Measurements from ENCODE around the gene LRBA.

Gene LRBA

GRCh38 chr4:150253416-150253815 is 761.7 kb downstream of the LRBA start:
- no peak overlapping the region for H3K4me3 ChIP-seq (ENCODE audit: control insufficient read depth in 1 of 7, extremely low read depth in 1 of 7, insufficient read depth in 4 of 7, low read depth in 2 of 7, low read length in 6 of 7)
- peaks cover 0 to 3% (median 0%) of the 10 kb centered on the region in 4 experiments for H3K36me3 ChIP-seq (ENCODE audit: control insufficient read depth in 4 of 4, insufficient read depth in 4 of 4, low read length in 3 of 4)
- H3K4me1 ChIP-seq (ENCODE audit: control extremely low read depth in 1 of 4, control insufficient read depth in 4 of 4, insufficient read depth in 4 of 4, low read length in 3 of 4) = peaks cover 0 to 19% (median 9%) of the 10 kb centered on the region in 4 experiments
- H3K27ac ChIP-seq (ENCODE audit: insufficient read depth in 1 of 2, low read depth in 1 of 2, low read length in 2 of 2, poor library complexity in 1 of 2, severe bottlenecking in 2 of 2) = no peak overlapping the region
- 95% methylated on average over 11 of the region's 11 CpGs for WGBS (ENCODE audit: insufficient coverage)
- ChIA-PET POLR2A (no interaction called here), CTCF (no interaction called here)
- no peaks in the 10 kb centered on the region for H3K27me3 ChIP-seq (replicated peaks in 2 of 5; ENCODE audit: control insufficient read depth in 4 of 5, insufficient read depth in 5 of 5, low read length in 4 of 5)
- no peaks in the 10 kb centered on the region for H3K9me3 ChIP-seq (ENCODE audit: control extremely low read depth in 1 of 5, control insufficient read depth in 4 of 5, insufficient read depth in 2 of 5, low read depth in 1 of 5, low read length in 4 of 5)
- no peak for DNase-seq

- H3K4me3 ChIP-seq (ENCODE audit: control insufficient read depth in 1 of 7, extremely low read depth in 1 of 7, insufficient read depth in 4 of 7, low read depth in 2 of 7, low read length in 6 of 7) = no peak overlapping the region
- H3K27ac ChIP-seq (ENCODE audit: insufficient read depth in 1 of 2, low read depth in 1 of 2, low read length in 2 of 2, poor library complexity in 1 of 2, severe bottlenecking in 2 of 2) = no peak overlapping the region
- peaks cover 0 to 6% (median 0%) of the 10 kb centered on the region in 4 experiments for H3K36me3 ChIP-seq (ENCODE audit: control insufficient read depth in 4 of 4, insufficient read depth in 4 of 4, low read length in 3 of 4)
- ChIA-PET POLR2A (no interaction called here), CTCF (interaction anchor here (0.7 to 1.5 kb wide), 2 partner anchors 10 to 28 kb away, joined by 3 to 4 read pairs; no protein-coding TSS in a partner anchor)
- H3K4me1 ChIP-seq (ENCODE audit: control extremely low read depth in 1 of 4, control insufficient read depth in 4 of 4, insufficient read depth in 4 of 4, low read length in 3 of 4) = peaks cover 0 to 17% (median 9%) of the 10 kb centered on the region in 4 experiments
- no peaks in the 10 kb centered on the region for H3K27me3 ChIP-seq (replicated peaks in 2 of 5; ENCODE audit: control insufficient read depth in 4 of 5, insufficient read depth in 5 of 5, low read length in 4 of 5)
- WGBS (ENCODE audit: insufficient coverage) = 100% methylated on average over 3 of the region's 7 CpGs
- DNase-seq = no peak
- H3K9me3 ChIP-seq (ENCODE audit: control extremely low read depth in 1 of 5, control insufficient read depth in 4 of 5, insufficient read depth in 2 of 5, low read depth in 1 of 5, low read length in 4 of 5) = no peaks in the 10 kb centered on the region
These were observed 762.3 kb downstream of the LRBA start for GRCh38 chr4:150252741-150253140.

DNA sequence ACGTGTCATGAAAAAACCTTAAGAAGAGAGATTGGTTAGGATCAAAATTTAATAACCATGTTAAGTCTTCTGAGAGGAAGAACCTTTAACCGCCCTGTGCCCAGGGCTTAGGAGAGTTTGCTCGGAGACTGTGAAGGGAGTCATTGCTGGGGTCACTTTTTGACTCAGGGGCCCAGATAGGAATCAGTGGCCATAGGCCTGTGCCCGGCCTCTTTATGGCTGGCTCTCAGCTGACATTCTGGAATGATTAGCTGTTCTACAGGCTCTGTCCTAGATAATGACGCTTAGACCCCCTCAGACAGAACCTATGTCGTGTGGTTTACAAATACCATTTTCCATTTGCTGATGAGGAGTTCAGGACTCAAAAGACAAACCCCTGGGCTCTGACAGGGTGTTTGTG is 762.8 kb downstream of the LRBA start:
- ChIA-PET CTCF (interaction anchor here (0.7 to 1.5 kb wide), 2 partner anchors 10 to 28 kb away, joined by 3 to 4 read pairs; no protein-coding TSS in a partner anchor), POLR2A (no interaction called here)
- Histone ChIP-seq H3K4me1 (ENCODE audit: control extremely low read depth in 1 of 4, control insufficient read depth in 4 of 4, insufficient read depth in 4 of 4, low read length in 3 of 4) (peaks cover 0 to 13% (median 9%) of the 10 kb centered on the region in 4 experiments), H3K9me3 (ENCODE audit: control extremely low read depth in 1 of 5, control insufficient read depth in 4 of 5, insufficient read depth in 2 of 5, low read depth in 1 of 5, low read length in 4 of 5) (no peaks in the 10 kb centered on the region), H3K4me3 (ENCODE audit: control insufficient read depth in 1 of 7, extremely low read depth in 1 of 7, insufficient read depth in 4 of 7, low read depth in 2 of 7, low read length in 6 of 7) (no peak overlapping the region), H3K27me3 (replicated peaks in 2 of 5; ENCODE audit: control insufficient read depth in 4 of 5, insufficient read depth in 5 of 5, low read length in 4 of 5) (no peaks in the 10 kb centered on the region), H3K36me3 (ENCODE audit: control insufficient read depth in 4 of 4, insufficient read depth in 4 of 4, low read length in 3 of 4) (peaks cover 0 to 6% (median 0%) of the 10 kb centered on the region in 4 experiments), H3K27ac (ENCODE audit: insufficient read depth in 1 of 2, low read depth in 1 of 2, low read length in 2 of 2, poor library complexity in 1 of 2, severe bottlenecking in 2 of 2) (no peak overlapping the region)
- 97% methylated on average over 6 of the region's 6 CpGs for WGBS (ENCODE audit: insufficient coverage)
- DNase-seq = no peak

DNA sequence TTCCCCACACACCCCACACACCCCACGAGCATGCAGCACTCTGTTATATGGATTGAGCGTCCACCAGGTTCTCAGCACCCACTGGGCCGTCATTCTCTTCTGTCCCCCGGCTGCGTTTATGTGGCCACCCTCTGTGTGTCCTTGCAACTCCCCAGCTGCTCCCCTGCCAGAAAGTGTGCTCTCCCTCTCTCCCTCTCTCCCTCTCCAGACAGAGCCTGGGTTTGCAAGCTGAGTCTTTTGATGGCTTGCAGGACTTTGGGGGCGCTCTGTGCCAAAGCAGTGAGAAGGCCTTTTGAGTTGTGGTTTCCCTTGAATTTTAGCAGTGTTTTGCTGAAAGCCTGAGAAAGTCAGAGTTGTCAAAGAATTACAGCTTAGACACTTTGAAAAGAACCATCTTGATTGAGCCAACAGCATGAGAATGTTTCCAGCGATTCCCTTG is 763.3 kb downstream of the LRBA start:
- Histone ChIP-seq H3K27me3 (replicated peaks in 2 of 5; ENCODE audit: control insufficient read depth in 4 of 5, insufficient read depth in 5 of 5, low read length in 4 of 5) (no peaks in the 10 kb centered on the region), H3K9me3 (ENCODE audit: control extremely low read depth in 1 of 5, control insufficient read depth in 4 of 5, insufficient read depth in 2 of 5, low read depth in 1 of 5, low read length in 4 of 5) (no peaks in the 10 kb centered on the region), H3K27ac (ENCODE audit: insufficient read depth in 1 of 2, low read depth in 1 of 2, low read length in 2 of 2, poor library complexity in 1 of 2, severe bottlenecking in 2 of 2) (no peak overlapping the region), H3K36me3 (ENCODE audit: control insufficient read depth in 4 of 4, insufficient read depth in 4 of 4, low read length in 3 of 4) (peaks cover 0 to 6% (median 0%) of the 10 kb centered on the region in 4 experiments), H3K4me3 (ENCODE audit: control insufficient read depth in 1 of 7, extremely low read depth in 1 of 7, insufficient read depth in 4 of 7, low read depth in 2 of 7, low read length in 6 of 7) (no peak overlapping the region), H3K4me1 (ENCODE audit: control extremely low read depth in 1 of 4, control insufficient read depth in 4 of 4, insufficient read depth in 4 of 4, low read length in 3 of 4) (peaks cover 0 to 11% (median 9%) of the 10 kb centered on the region in 4 experiments)
- no peak for DNase-seq
- CTCF ChIA-PET = interaction anchor here (0.7 to 1.5 kb wide), 2 partner anchors 11 to 29 kb away, joined by 3 to 4 read pairs; no protein-coding TSS in a partner anchor
- 100% methylated on average over 1 of the region's 7 CpGs for WGBS (ENCODE audit: insufficient coverage)
- POLR2A ChIA-PET = no interaction called here

GRCh38 chr4:150250998-150251651 is 764.0 kb downstream of the LRBA start:
- Histone ChIP-seq H3K4me1 (ENCODE audit: control extremely low read depth in 1 of 4, control insufficient read depth in 4 of 4, insufficient read depth in 4 of 4, low read length in 3 of 4) (peaks cover 0 to 11% (median 9%) of the 10 kb centered on the region in 4 experiments), H3K9me3 (ENCODE audit: control extremely low read depth in 1 of 5, control insufficient read depth in 4 of 5, insufficient read depth in 2 of 5, low read depth in 1 of 5, low read length in 4 of 5) (no peaks in the 10 kb centered on the region), H3K4me3 (ENCODE audit: control insufficient read depth in 1 of 7, extremely low read depth in 1 of 7, insufficient read depth in 4 of 7, low read depth in 2 of 7, low read length in 6 of 7) (no peak overlapping the region), H3K27ac (ENCODE audit: insufficient read depth in 1 of 2, low read depth in 1 of 2, low read length in 2 of 2, poor library complexity in 1 of 2, severe bottlenecking in 2 of 2) (no peak overlapping the region), H3K36me3 (ENCODE audit: control insufficient read depth in 4 of 4, insufficient read depth in 4 of 4, low read length in 3 of 4) (peaks cover 0 to 6% (median 0%) of the 10 kb centered on the region in 4 experiments), H3K27me3 (replicated peaks in 2 of 5; ENCODE audit: control insufficient read depth in 4 of 5, insufficient read depth in 5 of 5, low read length in 4 of 5) (no peaks in the 10 kb centered on the region)
- WGBS (ENCODE audit: insufficient coverage) = no CpG with 5 or more reads among the region's 4 CpGs
- ChIA-PET POLR2A (no interaction called here), CTCF (interaction anchor here (1.5 kb wide), 1 partner anchor 12 kb away, joined by 4 read pairs; no protein-coding TSS in a partner anchor)
- peak in 1 of 3 donors; percentile 14 for DNase-seq

DNA sequence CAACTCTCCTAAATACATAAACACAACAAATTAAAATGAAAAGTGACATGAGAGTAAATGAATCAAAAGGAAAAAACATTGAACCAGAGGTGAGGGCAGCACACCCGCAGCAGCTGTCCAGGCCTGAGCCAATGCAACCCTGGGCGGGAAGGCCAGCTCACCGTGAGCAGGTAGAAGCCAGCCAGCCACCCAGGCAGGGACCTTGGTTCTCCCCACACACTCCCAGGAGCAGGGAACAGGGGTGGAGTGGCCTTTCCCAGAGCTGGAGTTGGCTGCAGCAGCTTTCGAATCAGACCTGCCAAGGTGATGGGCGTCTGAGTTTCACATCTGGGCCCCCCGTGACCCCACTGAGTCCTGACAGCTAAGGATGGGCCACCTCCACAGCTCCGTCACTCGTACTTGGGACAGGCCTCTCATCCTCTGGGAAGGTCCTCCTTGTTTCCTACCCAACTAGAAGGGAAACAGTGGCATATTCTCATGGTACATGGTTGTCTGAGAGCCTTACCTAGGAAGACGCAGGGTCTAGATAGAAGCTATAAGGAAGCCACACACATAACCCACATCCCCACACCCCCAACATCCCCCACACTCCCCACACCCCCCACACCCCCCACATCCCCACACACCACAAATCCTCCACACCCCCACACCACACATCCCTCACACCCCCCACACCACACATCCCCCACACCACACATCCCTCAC is 764.6 kb downstream of the LRBA start:
- POLR2A ChIA-PET = no interaction called here

More for the DNA sequence above, 764.6 kb downstream of the LRBA start:
- Histone ChIP-seq H3K27me3 (replicated peaks in 2 of 5; ENCODE audit: control insufficient read depth in 4 of 5, insufficient read depth in 5 of 5, low read length in 4 of 5) (no peaks in the 10 kb centered on the region), H3K36me3 (ENCODE audit: control insufficient read depth in 4 of 4, insufficient read depth in 4 of 4, low read length in 3 of 4) (peaks cover 0 to 6% (median 0%) of the 10 kb centered on the region in 4 experiments), H3K27ac (ENCODE audit: insufficient read depth in 1 of 2, low read depth in 1 of 2, low read length in 2 of 2, poor library complexity in 1 of 2, severe bottlenecking in 2 of 2) (no peak overlapping the region), H3K9me3 (ENCODE audit: control extremely low read depth in 1 of 5, control insufficient read depth in 4 of 5, insufficient read depth in 2 of 5, low read depth in 1 of 5, low read length in 4 of 5) (no peaks in the 10 kb centered on the region), H3K4me3 (ENCODE audit: control insufficient read depth in 1 of 7, extremely low read depth in 1 of 7, insufficient read depth in 4 of 7, low read depth in 2 of 7, low read length in 6 of 7) (no peak overlapping the region), H3K4me1 (ENCODE audit: control extremely low read depth in 1 of 4, control insufficient read depth in 4 of 4, insufficient read depth in 4 of 4, low read length in 3 of 4) (peaks cover 0 to 11% (median 9%) of the 10 kb centered on the region in 4 experiments)
- CTCF ChIA-PET = interaction anchor here (1.4 kb wide), 1 partner anchor 617 kb away, joined by 3 read pairs; no protein-coding TSS in a partner anchor
- no peak for DNase-seq
- 95% methylated on average over 8 of the region's 9 CpGs for WGBS (ENCODE audit: insufficient coverage)

Data from common myeloid progenitor, CD34-positive (primary cell).